ENCODE results near the gene TCL1B. TPM values are rescaled to one million over a fixed set of nuclear protein-coding genes. Genes with fewer than 3 reads are reported as not detected.

The TCL1B gene
- total RNA-seq, 1 donor from 2014 or later: not detected

DNA sequence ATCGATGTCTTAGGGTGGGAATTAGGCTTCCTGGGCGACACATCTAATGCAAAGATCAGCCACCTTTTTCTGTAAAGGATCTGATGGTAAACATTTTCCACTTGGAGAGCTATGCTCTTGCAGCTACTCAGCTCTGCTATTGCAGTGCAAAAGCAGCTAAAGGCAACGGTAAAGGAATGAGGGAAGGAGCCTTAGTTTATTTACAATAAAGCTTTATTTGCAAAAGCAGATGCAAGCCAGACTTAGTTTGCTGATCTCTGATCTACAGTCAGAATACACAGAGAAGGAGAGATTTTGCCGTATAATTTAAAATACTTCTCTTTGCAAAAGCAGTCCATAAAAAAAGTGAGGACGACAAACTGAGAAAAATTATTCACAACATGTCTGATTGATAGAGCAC lies 3.2 kb downstream of the TCL1B start:
- intact Hi-C loops (cut with DNase I): no loop called here
- H3K9me3 ChIP-seq: no peaks in the 10 kb centered on the region
- TF ChIP-seq, protein P1, sequence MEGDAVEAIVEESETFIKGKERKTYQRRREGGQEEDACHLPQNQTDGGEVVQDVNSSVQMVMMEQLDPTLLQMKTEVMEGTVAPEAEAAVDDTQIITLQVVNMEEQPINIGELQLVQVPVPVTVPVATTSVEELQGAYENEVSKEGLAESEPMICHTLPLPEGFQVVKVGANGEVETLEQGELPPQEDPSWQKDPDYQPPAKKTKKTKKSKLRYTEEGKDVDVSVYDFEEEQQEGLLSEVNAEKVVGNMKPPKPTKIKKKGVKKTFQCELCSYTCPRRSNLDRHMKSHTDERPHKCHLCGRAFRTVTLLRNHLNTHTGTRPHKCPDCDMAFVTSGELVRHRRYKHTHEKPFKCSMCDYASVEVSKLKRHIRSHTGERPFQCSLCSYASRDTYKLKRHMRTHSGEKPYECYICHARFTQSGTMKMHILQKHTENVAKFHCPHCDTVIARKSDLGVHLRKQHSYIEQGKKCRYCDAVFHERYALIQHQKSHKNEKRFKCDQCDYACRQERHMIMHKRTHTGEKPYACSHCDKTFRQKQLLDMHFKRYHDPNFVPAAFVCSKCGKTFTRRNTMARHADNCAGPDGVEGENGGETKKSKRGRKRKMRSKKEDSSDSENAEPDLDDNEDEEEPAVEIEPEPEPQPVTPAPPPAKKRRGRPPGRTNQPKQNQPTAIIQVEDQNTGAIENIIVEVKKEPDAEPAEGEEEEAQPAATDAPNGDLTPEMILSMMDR (IDR thresholded peaks at IDR 0.05): no peak
- TF ChIP-seq POLR2AphosphoS5 (IDR thresholded peaks at IDR 0.05; ENCODE audit: insufficient read depth in 1 of 2, low read depth in 1 of 2) (no peak), POLR2A (IDR thresholded peaks at IDR 0.05) (no peak)
- H3K36me3 ChIP-seq: no peaks in the 10 kb centered on the region
- H3K27me3 ChIP-seq: no peaks in the 10 kb centered on the region
- no peak overlapping the region for H3K4me3 ChIP-seq
- no peak for DNase-seq (ENCODE audit: extremely low spot score in 2 of 2)
- no peak overlapping the region for H3K27ac ChIP-seq
- H3K4me1 ChIP-seq: no peaks in the 10 kb centered on the region

GRCh38 chr14:95690815-95691214 lies 4.6 kb downstream of the TCL1B start:
- Histone ChIP-seq H3K4me3 (no peak overlapping the region), H3K9me3 (no peaks in the 10 kb centered on the region), H3K36me3 (no peaks in the 10 kb centered on the region), H3K4me1 (no peaks in the 10 kb centered on the region), H3K27ac (no peak overlapping the region), H3K27me3 (no peaks in the 10 kb centered on the region)
- TF ChIP-seq POLR2A (IDR thresholded peaks at IDR 0.05) (no peak), POLR2AphosphoS5 (IDR thresholded peaks at IDR 0.05; ENCODE audit: insufficient read depth in 1 of 2, low read depth in 1 of 2) (no peak)
- peak in 1 of 2 donors; percentile 65 for DNase-seq (ENCODE audit: extremely low spot score in 2 of 2)
- intact Hi-C loops (cut with DNase I): no loop called here

DNA sequence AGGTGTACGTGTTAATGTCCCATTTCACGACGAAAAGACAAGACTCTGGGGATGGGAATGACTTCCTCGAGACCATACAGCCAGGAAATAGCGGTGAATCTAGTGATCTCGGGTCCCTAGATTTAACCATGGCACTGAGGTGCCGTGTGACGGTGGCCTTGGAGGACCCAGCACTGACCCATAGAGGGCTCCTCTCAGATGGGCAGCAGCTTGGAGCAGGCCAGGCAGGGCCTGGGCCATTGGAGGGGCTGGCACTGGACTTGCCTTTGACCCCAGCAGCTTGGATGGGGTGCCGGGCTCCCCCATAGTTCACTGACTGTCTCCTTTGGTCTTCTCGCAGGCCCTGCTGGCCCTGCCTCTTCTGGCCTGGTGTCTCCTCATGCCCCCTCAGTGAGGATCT lies 5.4 kb downstream of the TCL1B start:
- no peaks in the 10 kb centered on the region for H3K27me3 ChIP-seq
- H3K4me3 ChIP-seq: no peak overlapping the region
- no peak overlapping the region for H3K27ac ChIP-seq
- peak; percentile 75 to 92 for DNase-seq (ENCODE audit: extremely low spot score in 2 of 2)
- no peaks in the 10 kb centered on the region for H3K9me3 ChIP-seq
- intact Hi-C loops (cut with DNase I): no loop called here
- TF ChIP-seq, protein P1 (IDR thresholded peaks at IDR 0.05): no peak
- TF ChIP-seq POLR2AphosphoS5 (IDR thresholded peaks at IDR 0.05; ENCODE audit: insufficient read depth in 1 of 2, low read depth in 1 of 2): no peak
- TF ChIP-seq POLR2A (IDR thresholded peaks at IDR 0.05): no peak
- H3K4me1 ChIP-seq: no peaks in the 10 kb centered on the region
- H3K36me3 ChIP-seq: no peaks in the 10 kb centered on the region

GRCh38 chr14:95692109-95692508 lies 5.9 kb downstream of the TCL1B start:
- no peak overlapping the region for H3K27ac ChIP-seq
- no peaks in the 10 kb centered on the region for H3K27me3 ChIP-seq
- no peaks in the 10 kb centered on the region for H3K9me3 ChIP-seq
- no peak overlapping the region for H3K4me3 ChIP-seq
- DNase-seq (ENCODE audit: extremely low spot score in 2 of 2): peak in 1 of 2 donors; percentile 61
- intact Hi-C loops (cut with DNase I): no loop called here
- TF ChIP-seq, protein P1 (IDR thresholded peaks at IDR 0.05): no peak
- no peak for TF ChIP-seq POLR2AphosphoS5 (IDR thresholded peaks at IDR 0.05; ENCODE audit: insufficient read depth in 1 of 2, low read depth in 1 of 2)
- TF ChIP-seq POLR2A (IDR thresholded peaks at IDR 0.05): no peak
- no peaks in the 10 kb centered on the region for H3K36me3 ChIP-seq
- H3K4me1 ChIP-seq: no peaks in the 10 kb centered on the region

DNA sequence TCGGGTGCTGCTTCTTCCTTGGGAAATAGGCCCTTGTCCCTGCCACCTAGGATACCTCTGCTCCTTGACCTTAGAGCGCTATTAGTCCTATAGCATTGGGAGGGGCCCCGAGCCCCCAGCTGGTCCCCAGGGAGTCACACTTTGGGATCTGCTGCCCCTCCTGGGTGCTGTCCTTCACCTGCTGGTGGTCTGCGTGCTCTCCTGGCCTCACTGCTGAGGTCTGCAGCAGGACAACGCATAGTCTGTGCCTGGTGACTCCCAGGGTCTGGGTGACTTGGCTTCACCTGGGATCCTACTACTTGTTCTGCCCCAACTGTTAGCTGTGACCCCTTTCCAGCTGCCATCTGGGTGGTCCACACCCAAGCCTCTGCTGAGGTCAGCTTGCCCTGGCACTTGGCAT lies 8.8 kb downstream of the TCL1B start:
- no peak overlapping the region for H3K27ac ChIP-seq
- H3K27me3 ChIP-seq: no peaks in the 10 kb centered on the region
- no peak overlapping the region for H3K4me3 ChIP-seq
- H3K36me3 ChIP-seq: no peaks in the 10 kb centered on the region
- H3K9me3 ChIP-seq: no peaks in the 10 kb centered on the region
- peak in 1 of 2 donors; percentile 56 for DNase-seq (ENCODE audit: extremely low spot score in 2 of 2)
- TF ChIP-seq, protein P1 (IDR thresholded peaks at IDR 0.05): no peak
- no peak for TF ChIP-seq POLR2A (IDR thresholded peaks at IDR 0.05)
- TF ChIP-seq POLR2AphosphoS5 (IDR thresholded peaks at IDR 0.05; ENCODE audit: insufficient read depth in 1 of 2, low read depth in 1 of 2): no peak
- intact Hi-C loops (cut with DNase I): loop anchor here (1.0 kb wide), 1 partner anchor 26 kb away; no protein-coding TSS in a partner anchor
- no peaks in the 10 kb centered on the region for H3K4me1 ChIP-seq

Measured in vagina (tissue), 2 donors.